Umbilical cord (tissue), 1 donor: ENCODE measurements around the gene RAN. TPM values are rescaled to one million over a fixed set of nuclear protein-coding genes. Genes with fewer than 3 reads are reported as not detected.

Source experiments
- total RNA-seq: library from RNA; depleted of rRNA; stranded (reverse); fragments of >200 nt; gene quantifications from one replicate; pipeline ENCODE4 v1.2.3, GENCODE V29; 2014; ENCODE audit warnings: low replicate concordance; ENCODE audit not compliant: insufficient read depth

Gene RAN
- total RNA-seq, 1 donor from 2014 or later = 199 TPM

Other genes starting within 250 kb of the RAN start
- gene RIMBP2, start 155.8 kb upstream of the RAN start, total RNA-seq = 1.9 TPM
- 30.3 TPM for gene STX2, start 32.8 kb upstream of the RAN start, total RNA-seq
- gene ADGRD1, start 81.8 kb downstream of the RAN start, total RNA-seq = 4.1 TPM